Stimulated activated CD4-positive, alpha-beta T cell treated with anti-CD3 and anti-CD28 coated beads, Interleukin-2, amount 100 ng/mL, for 4 hours (primary cell): ENCODE results near the gene COA8.
"Not testable (repeated sequence)": the region's sequence is repeated elsewhere in the genome, so short reads cannot be mapped to it uniquely, and the experiment has no call there.

Experiments used
- DNase-seq: peaks from one replicate; pipeline ENCODE4 v3.0.0-alpha.2; 2020; ENCODE audit warnings: low read depth

Gene COA8

GRCh38 chr14:103562429-103563225, at the start of gene COA8, which contains the start of gene BAG5:
COA8 (plus strand) TSS chr14:103562960; CDS start chr14:103563002, 42 bp downstream.
BAG5 (minus strand) TSS chr14:103562657; CDS start chr14:103561164, 1,493 bp downstream.
- DNase-seq: peak; percentile 82

GRCh38 chr14:103514596-103515421, 48.0 kb upstream of the COA8 start:
- no peak for DNase-seq

- no peak for DNase-seq
Measured at GRCh38 chr14:103516426-103517173, 46.2 kb upstream of the COA8 start.

- DNase-seq: no peak
Measured at GRCh38 chr14:103517174-103517566, 45.6 kb upstream of the COA8 start.

- no peak for DNase-seq
Measured at GRCh38 chr14:103517721-103518421, 44.9 kb upstream of the COA8 start.

- peak; percentile 35 for DNase-seq
Measured at GRCh38 chr14:103518422-103519042, 44.2 kb upstream of the COA8 start.

- no peak for DNase-seq
Measured at GRCh38 chr14:103519043-103519836, 43.5 kb upstream of the COA8 start.

- DNase-seq: no peak
Measured at GRCh38 chr14:103519837-103520212, 42.9 kb upstream of the COA8 start.

GRCh38 chr14:103520269-103520656, 42.5 kb upstream of the COA8 start:
- no peak for DNase-seq

GRCh38 chr14:103520657-103521437, 41.9 kb upstream of the COA8 start:
- peak; percentile 68 for DNase-seq

- DNase-seq: no peak
Measured at GRCh38 chr14:103521438-103521950, 41.3 kb upstream of the COA8 start.

- DNase-seq: no peak
Measured at GRCh38 chr14:103521951-103522563, 40.7 kb upstream of the COA8 start.

- no peak for DNase-seq
Measured at GRCh38 chr14:103522649-103523574, 39.8 kb upstream of the COA8 start, which contains the start of gene CKB. CKB (minus strand) TSS chr14:103522830; CDS start chr14:103522493, 337 bp downstream.

GRCh38 chr14:103523575-103523954, 39.2 kb upstream of the COA8 start:
- DNase-seq: no peak

GRCh38 chr14:103524002-103524935, 38.5 kb upstream of the COA8 start:
- no peak for DNase-seq

GRCh38 chr14:103525430-103526246, 37.1 kb upstream of the COA8 start:
- not testable (repeated sequence) for DNase-seq
